ENCODE data around the gene CBFB.
"Not testable (repeated sequence)": the region's sequence is repeated elsewhere in the genome, so short reads cannot be mapped to it uniquely, and the experiment has no call there.

The CBFB gene

DNA sequence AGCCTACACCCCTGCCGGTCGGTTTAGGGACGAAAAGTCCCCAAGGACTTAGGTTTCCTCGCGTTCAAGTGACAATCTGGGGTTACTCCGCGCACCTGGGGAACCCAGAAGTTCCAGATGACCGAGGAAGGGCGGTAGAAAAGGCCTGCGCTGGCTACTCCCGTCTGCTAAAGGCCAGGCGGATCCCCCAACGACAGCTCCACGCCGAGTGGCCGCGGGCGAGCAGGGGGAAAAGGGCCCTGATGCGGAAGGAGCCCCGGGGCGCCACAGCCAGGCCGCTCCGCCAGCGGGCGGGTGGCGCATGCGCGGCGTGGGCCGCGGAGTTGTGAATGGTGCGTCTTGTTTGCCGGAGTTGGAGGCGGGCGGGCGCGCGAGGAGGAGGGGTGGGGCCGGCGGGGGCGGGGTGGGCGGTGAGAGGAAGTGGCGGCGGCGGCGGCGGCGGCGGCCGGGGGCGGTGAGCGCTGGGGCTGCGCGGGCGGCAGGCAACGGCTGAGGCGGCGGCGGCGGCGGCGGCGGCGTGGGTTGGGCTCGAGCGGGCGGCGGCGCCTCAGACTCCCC is at the start of gene CBFB:
CBFB (plus strand) TSS at position 454 of the 558 bp plus-strand sequence. CDS start 259 bp downstream, outside the sequence.
- DNase-seq, result peak in 57 of 58 donors; percentile 49 to 92 (median 85)

DNA sequence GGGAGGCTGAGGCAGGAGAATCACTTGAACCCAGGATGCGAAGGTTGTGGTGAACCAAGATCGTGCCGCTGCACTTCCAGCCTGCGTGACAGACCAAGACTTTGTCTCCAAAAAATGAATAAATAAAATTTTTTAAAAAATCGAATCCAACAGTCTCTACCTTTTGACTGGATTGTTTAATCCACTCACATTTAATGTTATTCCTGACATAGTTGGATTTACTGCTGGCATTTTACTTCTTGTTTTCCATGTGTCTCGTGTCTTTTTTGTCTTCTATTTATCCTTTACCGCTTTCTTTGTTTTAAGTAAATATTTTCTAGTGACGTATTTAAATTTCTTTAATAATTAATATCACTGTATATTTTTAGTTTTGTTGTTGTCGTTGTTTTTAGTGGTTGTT is 45.9 kb upstream of the CBFB start:
- no peak for DNase-seq

DNA sequence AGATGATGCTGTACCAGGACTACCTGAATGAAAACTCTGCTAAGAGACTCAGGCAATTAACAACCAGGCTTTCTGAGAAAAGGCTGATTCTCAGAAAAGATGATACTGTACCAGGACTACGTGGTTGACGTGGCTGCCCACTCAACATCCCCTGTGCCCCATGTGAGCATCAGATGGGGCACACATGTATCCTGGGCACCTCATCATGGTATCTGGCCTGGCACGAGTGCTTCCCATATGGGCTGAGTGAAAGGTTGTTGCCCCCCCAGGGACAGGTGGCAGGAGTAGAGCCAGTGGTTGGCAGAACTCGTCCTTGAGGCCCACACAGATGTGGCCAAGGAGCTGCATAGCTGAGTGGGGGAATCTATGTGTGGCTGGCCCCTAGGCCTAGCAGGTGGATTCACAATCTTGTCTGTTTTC is 44.0 kb upstream of the CBFB start:
- DNase-seq, result no peak

DNA sequence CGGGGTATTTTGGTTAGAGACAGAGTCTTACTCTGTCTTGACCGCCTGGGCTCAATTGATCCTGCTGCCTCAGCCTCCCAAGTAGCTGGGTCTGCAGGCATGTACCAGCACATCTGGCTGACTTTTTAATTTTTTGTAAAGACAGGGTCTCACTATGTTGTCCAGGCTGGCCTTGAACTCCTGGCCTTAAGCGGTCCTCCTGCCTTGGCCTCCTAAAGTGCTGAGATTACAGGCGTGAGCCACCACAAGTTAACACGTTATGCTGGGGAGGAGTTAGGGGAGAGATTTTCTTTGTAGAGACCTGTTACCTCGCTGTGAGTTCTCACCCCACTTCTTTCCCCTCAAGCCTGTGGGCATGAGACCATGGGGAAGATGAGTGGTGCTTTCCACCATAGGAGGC is 42.4 kb upstream of the CBFB start:
- no peak for DNase-seq

DNA sequence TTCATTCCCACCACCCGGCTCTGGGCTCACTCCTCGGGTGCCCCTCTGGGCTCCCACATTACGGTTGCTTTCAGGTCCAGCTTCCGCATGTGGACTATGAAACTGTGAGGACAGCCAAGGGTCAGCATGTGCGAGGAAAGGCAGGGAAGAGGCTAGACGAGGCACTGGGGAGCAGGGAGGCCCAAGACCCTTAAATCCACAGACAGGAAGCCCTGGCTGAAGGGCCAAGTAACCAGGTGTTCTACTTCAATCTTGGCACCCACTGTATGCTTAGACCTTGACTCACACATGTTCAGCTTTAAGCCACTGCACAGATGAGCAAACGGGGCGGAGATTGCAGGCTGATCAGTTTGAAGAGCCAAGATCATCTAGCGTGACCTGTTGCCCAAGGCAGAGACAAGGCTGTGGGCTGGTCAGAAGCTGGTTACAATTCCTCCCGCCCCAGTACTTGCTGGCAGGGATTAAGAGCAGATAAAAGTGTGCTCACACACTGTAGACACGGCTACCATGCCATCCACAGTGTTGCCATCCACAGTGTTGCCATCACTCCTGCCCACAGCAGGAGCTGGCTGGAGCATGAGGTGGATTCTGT is 40.7 kb upstream of the CBFB start, which contains the start of gene CES4A:
CES4A (plus strand) TSS at position 393 of the 592 bp plus-strand sequence; CDS start at position 577, 184 bp downstream.
- DNase-seq, result no peak

DNA sequence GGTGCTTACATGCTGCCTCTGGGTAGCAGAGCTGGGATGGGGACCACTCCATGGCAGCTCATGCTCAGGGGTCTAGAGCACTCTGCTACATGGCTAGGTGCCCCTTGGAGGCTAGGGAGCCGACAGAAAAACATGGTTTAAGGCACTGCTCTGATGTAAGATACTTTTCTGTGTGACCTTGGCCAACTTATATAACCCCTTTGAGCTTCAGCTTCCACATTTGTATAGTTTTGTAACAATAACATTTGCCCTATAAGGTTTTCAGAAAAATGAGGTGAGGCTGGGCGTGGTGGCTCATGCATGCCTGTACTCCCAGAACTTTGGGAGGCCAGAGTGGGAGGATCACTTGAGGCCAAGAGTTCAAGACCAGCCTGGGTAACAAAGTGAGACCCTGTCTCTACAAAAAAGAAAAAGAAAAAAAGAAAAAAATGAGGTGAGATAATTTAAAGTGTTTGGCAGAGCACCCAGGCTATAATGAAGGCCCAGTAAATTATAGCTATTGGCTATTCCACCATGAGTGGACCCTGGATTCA is 37.3 kb upstream of the CBFB start:
- DNase-seq, result no peak

DNA sequence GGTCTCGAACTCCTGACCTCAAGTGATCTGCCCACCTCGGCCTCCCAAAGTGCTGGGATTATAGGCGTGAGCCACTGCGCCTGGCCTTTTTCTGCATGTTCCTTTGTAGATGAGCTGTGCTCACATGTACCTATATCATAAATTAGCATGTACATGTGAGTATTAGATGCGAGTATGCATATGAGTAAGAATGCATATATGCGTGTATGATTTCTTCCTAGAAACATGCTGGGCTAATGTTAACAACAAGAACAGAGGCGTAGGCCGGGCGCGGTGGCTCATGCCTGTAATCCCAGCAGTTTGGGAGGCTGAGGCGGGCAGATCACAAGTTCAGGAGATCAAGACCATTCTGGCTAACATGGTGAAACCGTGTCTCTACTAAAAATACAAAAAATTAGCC is 35.4 kb upstream of the CBFB start:
- DNase-seq, result not testable (repeated sequence)

DNA sequence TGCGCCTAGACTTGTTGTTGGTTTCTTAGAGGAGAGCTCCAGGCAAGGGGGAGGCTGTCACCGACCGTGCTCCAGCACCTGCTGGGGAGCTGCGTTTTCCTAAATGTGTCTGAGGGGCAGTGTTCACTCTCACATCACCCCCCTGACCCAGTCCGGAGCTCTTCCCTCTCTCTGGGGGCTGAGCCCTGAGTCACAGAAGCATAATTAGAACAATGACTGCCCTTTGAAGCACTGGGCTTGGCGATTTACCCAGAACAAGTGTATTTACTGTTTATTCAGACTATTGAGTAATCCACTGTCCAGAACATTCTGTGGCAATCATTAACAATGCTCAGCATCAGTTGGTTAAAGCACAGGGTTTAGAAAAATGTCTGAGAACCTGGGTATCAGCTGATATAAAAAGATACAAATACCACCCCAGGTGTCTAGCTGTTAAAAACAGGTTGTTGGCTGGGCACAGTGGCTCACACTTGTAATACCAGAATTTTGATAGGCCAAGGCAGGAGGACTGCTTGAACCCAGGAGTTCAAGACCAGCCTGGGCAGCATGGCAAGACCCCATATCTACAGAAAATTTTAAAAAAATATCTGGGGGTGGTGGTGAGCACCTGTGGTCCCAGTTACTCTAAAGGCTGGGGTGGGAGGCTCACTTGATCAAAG is 32.5 kb upstream of the CBFB start:
- DNase-seq, result peak in 51 of 58 donors; percentile 17 to 94 (median 67)

DNA sequence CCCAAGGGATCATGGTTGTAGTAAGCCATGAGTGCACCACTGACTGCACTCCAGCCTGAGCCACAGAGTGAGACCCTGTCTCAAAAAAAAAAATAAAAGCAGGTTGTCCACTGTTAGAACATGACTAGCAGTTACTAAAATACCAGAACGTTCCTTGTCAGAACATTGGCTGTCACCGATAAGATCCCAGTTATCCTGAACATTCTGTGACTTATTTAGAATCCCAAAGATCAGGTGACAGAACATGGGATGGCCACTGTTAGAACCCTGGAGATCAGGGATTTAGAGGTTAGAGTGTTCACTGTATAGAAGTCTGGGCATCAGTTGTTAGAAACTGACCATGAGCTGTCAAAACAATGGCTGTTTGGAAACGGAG is 32.0 kb upstream of the CBFB start:
- DNase-seq, result peak in 2 of 58 donors; percentile 26 to 35

DNA sequence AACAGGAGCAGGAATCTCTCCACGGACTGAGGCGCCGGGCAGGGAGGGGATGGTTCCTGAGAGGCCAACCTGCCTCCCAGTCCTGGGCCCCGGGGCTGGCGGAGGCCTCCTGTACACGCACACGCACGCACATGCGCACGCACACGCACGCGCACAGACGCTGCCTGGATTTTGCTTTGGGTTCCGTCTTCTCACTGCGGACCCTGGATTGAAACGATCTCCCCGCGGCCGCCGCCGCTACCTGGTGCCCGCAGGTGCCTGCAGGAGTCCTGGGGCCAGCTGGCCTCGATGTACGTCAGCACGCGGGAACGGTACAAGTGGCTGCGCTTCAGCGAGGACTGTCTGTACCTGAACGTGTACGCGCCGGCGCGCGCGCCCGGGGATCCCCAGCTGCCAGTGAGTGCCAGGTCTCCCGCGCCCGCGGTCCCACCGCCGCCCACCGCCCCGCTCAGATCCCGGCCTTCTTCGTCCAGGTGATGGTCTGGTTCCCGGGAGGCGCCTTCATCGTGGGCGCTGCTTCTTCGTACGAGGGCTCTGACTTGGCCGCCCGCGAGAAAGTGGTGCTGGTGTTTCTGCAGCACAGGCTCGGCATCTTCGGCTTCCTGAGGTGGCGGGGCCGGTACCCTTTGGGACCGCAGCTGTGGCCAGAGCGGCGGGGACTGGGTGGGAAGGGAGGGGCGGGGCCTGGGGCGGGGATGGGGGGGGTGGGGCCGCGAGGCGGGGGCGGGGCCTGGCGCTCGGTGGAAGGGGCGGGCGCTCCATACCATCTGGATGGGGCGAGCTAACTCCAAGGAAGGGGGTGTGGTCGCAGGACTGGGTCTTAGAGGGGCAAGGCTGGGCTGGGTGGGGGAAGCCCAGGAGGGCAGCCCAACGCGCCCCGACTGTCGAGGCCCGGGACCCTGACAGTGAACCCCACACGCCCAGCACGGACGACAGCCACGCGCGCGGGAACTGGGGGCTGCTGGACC is 28.3 kb upstream of the CBFB start:
- peak in 53 of 58 donors; percentile 29 to 86 (median 70) for DNase-seq

DNA sequence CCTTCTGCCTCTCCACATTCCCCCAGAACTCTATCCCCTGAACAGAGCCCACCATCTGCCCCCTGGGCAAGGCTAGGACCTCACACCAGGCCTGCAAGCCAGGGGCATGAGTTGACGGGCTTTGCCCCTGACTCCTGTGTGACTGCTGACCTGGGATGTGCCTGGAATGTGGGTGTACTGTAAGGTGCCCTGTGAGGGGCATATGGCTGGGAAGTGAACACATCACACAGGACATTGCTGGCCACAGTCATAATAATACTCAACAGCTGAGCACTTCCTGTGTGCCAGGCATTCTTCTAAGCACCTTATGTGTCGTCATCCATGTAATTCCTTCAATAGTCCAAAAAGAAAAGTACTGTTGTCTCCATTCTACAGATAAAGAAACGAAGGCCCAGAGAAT is 27.2 kb upstream of the CBFB start:
- DNase-seq, result no peak

DNA sequence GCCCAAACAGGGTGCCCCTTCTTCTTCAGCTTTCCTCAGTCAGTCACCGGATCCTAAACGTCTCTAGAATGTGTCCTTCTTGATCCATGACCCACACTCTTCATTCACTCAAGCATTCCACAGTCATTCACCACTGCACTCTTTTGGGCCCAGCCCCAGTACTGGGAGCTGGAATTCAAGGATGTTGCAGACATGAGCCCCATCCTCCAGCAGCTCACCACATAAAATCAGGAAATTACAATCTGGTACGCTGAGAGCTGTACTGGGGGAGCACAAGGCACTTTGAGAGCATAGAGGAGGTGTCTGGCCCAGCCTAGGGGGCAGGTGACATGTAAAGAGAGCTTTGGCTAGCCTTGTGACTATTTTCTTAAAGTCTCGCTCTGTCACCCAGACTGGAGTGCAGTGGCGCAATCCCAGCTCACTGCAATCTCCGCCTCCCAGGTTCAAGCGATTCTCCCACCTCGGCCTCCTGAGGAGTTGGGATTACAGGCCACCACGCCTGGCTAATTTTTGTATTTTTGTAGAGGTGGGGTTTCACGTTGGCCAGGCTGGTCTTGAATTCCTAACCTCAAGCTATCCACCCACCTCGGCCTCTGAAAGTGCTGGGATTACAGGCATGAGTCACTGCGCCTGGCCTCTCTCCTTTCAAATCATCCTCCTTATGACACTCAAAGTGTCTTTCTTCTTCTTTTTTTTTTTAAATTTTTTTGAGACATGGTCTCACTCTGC is 21.9 kb upstream of the CBFB start:
- DNase-seq, result no peak

DNA sequence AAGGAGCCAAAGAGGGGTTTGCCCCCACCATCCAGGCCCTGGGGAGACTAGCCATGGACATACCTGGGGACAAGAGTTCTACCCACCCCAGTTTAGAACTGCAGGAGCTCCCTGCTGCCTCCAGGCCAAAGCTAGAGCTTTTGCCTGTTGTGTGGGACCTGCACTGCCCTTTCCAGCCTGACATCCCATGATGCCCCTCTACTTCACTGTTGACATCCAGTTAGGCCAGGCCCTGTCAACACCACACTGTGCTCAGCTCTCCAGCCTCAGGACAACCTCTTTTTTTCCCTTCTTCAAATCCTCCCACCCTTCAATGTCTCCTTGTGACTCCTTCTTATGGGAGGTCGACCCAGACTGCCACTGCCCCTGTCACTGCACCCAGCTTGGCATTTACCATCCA is 19.8 kb upstream of the CBFB start:
- no peak for DNase-seq

DNA sequence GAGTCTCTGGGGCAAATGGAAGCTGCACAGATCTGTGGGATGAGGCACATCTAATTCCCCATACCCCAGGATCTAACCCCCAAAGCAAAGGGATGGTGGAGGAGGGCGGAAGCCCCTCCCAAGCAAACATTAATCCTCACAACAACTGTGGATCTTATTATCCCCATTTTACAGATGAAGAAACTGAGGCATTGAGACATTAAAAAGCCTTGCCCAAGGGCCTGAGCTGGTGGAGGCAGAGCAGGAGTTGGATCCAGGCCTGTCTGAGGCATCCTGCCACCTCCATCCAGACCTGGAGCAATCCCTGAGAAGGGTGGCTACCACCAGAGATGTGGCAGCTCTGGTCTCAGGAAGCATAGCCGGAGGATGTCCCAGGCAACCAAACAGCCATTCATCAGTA is 17.7 kb upstream of the CBFB start:
- DNase-seq, result no peak

DNA sequence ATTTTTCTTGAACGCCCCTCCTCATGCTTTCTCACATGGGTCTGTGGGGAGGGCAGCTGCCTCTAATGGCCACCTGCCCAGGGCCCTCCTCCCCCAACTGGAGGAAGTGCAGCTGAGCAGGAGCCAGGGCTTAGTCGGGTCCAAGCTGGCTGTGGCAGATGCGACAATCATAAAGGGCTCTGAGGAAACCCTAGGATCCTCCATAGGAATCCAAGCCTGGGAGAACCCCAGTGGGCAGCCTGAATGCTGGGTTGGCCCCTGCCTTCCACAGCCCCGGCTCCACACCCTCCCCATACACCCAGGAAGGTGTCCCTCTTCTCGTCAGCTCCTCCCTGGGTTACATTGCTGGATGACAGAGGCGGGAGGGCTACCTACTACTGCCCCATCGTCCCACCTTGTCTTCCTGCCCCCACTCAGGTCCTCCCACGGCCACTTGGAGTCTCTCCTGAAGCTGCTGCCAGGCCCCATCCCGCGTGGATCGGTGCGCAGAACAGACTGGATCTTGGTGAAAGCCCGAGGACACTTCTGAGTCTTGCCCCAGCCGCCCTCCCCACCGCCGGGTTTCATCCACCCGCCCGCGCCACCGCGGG is 15.6 kb upstream of the CBFB start:
- peak in 42 of 58 donors; percentile 9 to 66 (median 36) for DNase-seq

DNA sequence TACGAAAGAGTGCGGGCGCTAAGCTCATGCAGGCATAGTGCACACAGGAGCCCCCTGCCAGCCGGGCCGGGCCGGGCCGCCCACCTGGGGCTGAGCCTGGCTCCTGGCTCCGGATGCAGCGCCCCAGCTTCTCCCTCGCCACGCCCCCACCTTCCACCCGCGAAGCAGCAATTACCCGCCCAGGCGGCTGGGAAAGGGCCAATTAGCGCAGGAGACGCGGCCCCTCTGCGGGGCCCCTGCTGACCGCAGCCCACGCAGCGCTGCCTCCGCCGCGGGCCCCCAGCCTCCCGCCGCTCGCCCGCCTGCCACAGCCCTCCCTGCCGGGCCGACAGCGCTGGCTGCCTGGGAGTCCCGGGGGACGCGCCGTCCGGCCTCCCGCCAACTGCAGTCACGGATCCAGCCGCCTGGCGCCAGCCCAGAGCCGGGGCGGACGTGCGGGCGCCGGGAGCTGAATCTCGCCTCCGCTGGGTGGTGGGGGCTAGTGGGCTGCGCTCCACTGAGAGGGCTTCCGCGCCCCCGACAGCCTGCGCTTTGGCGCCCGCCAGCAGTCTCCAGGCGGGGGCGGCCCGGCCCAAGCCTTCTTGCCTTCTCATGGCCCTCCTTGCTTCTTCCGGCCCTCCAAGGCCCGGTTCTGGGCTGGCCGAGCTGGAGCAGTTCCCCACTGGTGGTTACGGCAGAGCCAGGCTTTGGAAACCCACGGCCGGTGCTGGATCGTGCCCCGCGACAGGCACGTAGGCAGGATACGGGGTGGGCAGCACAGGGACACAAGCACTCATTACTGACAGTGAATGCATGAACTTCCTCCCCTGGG is 14.9 kb upstream of the CBFB start:
- DNase-seq, result peak in 50 of 58 donors; percentile 14 to 86 (median 53)

DNA sequence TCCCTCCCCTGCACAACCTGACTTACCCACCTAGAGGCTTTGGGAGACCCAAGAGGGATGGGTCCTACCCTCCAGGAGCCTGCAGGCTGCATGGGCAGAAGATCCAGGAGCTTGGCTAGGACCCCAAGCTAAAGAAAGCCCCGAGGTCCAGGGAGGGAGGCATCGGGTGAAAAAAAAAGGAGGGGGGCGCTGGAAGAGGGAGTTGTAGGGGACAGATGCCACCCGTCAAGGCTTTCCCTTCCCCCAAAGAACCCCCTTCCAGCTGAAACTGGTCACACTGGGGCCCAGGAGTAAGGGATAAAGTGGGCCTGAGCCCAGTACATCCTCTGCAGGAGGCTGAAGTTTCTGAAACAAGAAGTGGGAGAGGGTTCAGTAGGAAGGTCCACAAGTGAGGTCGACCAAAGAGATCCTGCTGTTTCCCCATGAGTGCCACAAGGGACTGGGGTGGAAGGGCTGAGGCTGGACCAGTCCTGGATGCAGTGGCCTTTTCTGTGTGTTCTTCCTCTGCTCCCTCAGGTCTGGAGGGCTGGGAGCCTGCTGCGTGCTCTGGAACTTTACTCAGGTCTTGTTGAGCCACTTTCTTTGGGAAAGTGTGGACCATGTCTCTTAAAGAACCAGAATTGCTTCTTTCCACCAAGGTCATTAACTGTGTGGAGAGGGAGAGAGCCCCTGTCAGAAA is 14.2 kb upstream of the CBFB start:
- no peak for DNase-seq

DNA sequence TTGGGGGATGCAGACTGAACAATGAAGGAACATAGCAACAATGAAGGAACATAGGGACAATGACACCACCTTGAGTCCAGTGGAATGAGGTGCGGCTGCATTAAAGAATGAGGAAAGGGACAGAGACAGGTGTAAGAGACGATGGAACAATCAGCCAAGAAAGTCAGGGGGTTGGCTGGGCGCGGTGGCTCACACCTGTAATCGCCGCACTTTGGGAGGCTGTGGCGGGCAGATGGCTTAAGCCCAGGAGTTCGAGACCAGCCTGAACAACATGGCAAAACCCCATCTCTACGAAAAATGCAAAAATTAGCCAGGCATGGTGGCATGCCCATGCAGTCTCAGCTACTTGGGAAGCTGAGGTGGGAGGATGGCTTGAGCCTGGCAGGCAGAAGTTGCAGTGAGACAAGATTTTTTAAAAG is 13.6 kb upstream of the CBFB start:
- DNase-seq, result no peak

DNA sequence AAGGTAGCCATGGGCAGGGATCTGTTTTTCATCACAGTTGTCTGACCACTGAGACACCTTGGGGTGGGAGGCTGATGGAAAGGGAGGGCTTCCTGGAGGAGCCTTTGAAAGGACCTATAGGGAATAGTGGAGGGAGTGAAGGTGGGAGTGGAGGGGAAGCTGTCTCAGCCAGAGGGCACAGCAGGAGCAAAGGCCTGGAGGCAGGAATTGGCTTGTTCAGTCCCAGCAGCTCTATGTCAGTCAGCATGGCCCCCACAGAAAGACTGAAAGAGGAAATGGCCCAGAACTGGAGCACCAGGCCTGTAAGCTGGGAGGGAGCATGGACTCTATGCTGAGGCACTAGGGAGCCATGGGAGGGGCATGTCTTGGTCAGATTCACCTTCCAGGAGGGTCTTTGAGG is 12.8 kb upstream of the CBFB start:
- no peak for DNase-seq
